Measurements from ENCODE around the gene SCAANT1. TPM values are rescaled to one million over a fixed set of nuclear protein-coding genes. Genes with fewer than 3 reads are reported as not detected.

The SCAANT1 gene
- total RNA-seq (not detected), polyA plus RNA-seq (not detected)

GRCh38 chr3:63911873-63912767, at the start of gene SCAANT1:
Gene SCAANT1, minus strand, starts transcription at chr3:63912383.
- H3K4me1 ChIP-seq (ENCODE audit: insufficient read depth) = no peaks in the 10 kb centered on the region
- WGBS = under 1% methylated on average over 115 of the region's 115 CpGs

GRCh38 chr3:63961891-63962290, 49.7 kb upstream of the SCAANT1 start:
- no peak overlapping the region for H3K27ac ChIP-seq (ENCODE audit: low read depth)
- WGBS = 19% methylated on average over 2 of the region's 2 CpGs
- no peak for DNase-seq (ENCODE audit: extremely low spot score)
- no peaks in the 10 kb centered on the region for H3K36me3 ChIP-seq (ENCODE audit: insufficient read depth)
- no peaks in the 10 kb centered on the region for H3K4me1 ChIP-seq (ENCODE audit: insufficient read depth)
- H3K4me3 ChIP-seq (ENCODE audit: low read depth, low read length) = no peak overlapping the region

More at GRCh38 chr3:63911873-63912767, at the start of gene SCAANT1:
- Histone ChIP-seq H3K27ac (ENCODE audit: low read depth) (peak within 1 kb of the TSS; percentile 97), H3K4me3 (ENCODE audit: low read depth, low read length) (peak within 1 kb of the TSS; percentile 87), H3K36me3 (ENCODE audit: insufficient read depth) (no peaks in the 10 kb centered on the region)
- DNase-seq (ENCODE audit: extremely low spot score) = peak; percentile 75

- DNase-seq (ENCODE audit: extremely low spot score) = no peak
- H3K4me1 ChIP-seq (ENCODE audit: insufficient read depth) = no peaks in the 10 kb centered on the region
- peak overlapping the region; percentile 32 for H3K27ac ChIP-seq (ENCODE audit: low read depth)
- H3K36me3 ChIP-seq (ENCODE audit: insufficient read depth) = peaks cover 2% of the 10 kb centered on the region
- WGBS = 16% methylated on average over 6 of the region's 6 CpGs
- peak overlapping the region; percentile 43 for H3K4me3 ChIP-seq (ENCODE audit: low read depth, low read length)
Measured at GRCh38 chr3:63960048-63960711, 48.0 kb upstream of the SCAANT1 start.

- peaks cover 2% of the 10 kb centered on the region for H3K36me3 ChIP-seq (ENCODE audit: insufficient read depth)
- H3K4me1 ChIP-seq (ENCODE audit: insufficient read depth) = no peaks in the 10 kb centered on the region
- DNase-seq (ENCODE audit: extremely low spot score) = no peak
- H3K27ac ChIP-seq (ENCODE audit: low read depth) = no peak overlapping the region
- 39% methylated on average over 3 of the region's 3 CpGs for WGBS
- H3K4me3 ChIP-seq (ENCODE audit: low read depth, low read length) = no peak overlapping the region
Measured at GRCh38 chr3:63959146-63959545, 47.0 kb upstream of the SCAANT1 start.

- no peak for DNase-seq (ENCODE audit: extremely low spot score)
- Histone ChIP-seq H3K36me3 (ENCODE audit: insufficient read depth) (peaks cover 2% of the 10 kb centered on the region), H3K4me3 (ENCODE audit: low read depth, low read length) (no peak overlapping the region), H3K27ac (ENCODE audit: low read depth) (no peak overlapping the region), H3K4me1 (ENCODE audit: insufficient read depth) (no peaks in the 10 kb centered on the region)
- WGBS = 96% methylated on average over 13 of the region's 13 CpGs
Measured at GRCh38 chr3:63955830-63956545, 43.8 kb upstream of the SCAANT1 start.

- no peak overlapping the region for H3K4me3 ChIP-seq (ENCODE audit: low read depth, low read length)
- DNase-seq (ENCODE audit: extremely low spot score) = no peak
- H3K27ac ChIP-seq (ENCODE audit: low read depth) = no peak overlapping the region
- H3K4me1 ChIP-seq (ENCODE audit: insufficient read depth) = no peaks in the 10 kb centered on the region
- 87% methylated on average over 3 of the region's 3 CpGs for WGBS
- H3K36me3 ChIP-seq (ENCODE audit: insufficient read depth) = peaks cover 2% of the 10 kb centered on the region
Measured at GRCh38 chr3:63955036-63955650, 43.0 kb upstream of the SCAANT1 start.

GRCh38 chr3:63954182-63954581, 42.0 kb upstream of the SCAANT1 start:
- Histone ChIP-seq H3K4me3 (ENCODE audit: low read depth, low read length) (no peak overlapping the region), H3K27ac (ENCODE audit: low read depth) (no peak overlapping the region), H3K36me3 (ENCODE audit: insufficient read depth) (peaks cover 2% of the 10 kb centered on the region), H3K4me1 (ENCODE audit: insufficient read depth) (no peaks in the 10 kb centered on the region)
- 84% methylated on average over 5 of the region's 5 CpGs for WGBS
- DNase-seq (ENCODE audit: extremely low spot score) = no peak

GRCh38 chr3:63952248-63952594, 40.0 kb upstream of the SCAANT1 start:
- no peak for DNase-seq (ENCODE audit: extremely low spot score)
- Histone ChIP-seq H3K27ac (ENCODE audit: low read depth) (no peak overlapping the region), H3K4me1 (ENCODE audit: insufficient read depth) (no peaks in the 10 kb centered on the region), H3K4me3 (ENCODE audit: low read depth, low read length) (no peak overlapping the region), H3K36me3 (ENCODE audit: insufficient read depth) (peaks cover 2% of the 10 kb centered on the region)
- 84% methylated on average over 2 of the region's 2 CpGs for WGBS

- DNase-seq (ENCODE audit: extremely low spot score) = no peak
- Histone ChIP-seq H3K4me1 (ENCODE audit: insufficient read depth) (no peaks in the 10 kb centered on the region), H3K27ac (ENCODE audit: low read depth) (no peak overlapping the region)
Measured at GRCh38 chr3:63951492-63952247, 39.5 kb upstream of the SCAANT1 start.

GRCh38 chr3:63950698-63951097, 38.5 kb upstream of the SCAANT1 start:
- 61% methylated on average over 1 of the region's 1 CpG for WGBS
- H3K4me3 ChIP-seq (ENCODE audit: low read depth, low read length) = no peak overlapping the region
- no peak for DNase-seq (ENCODE audit: extremely low spot score)
- H3K36me3 ChIP-seq (ENCODE audit: insufficient read depth) = peaks cover 1% of the 10 kb centered on the region
- no peak overlapping the region for H3K27ac ChIP-seq (ENCODE audit: low read depth)
- no peaks in the 10 kb centered on the region for H3K4me1 ChIP-seq (ENCODE audit: insufficient read depth)

More at GRCh38 chr3:63951492-63952247, 39.5 kb upstream of the SCAANT1 start:
- H3K36me3 ChIP-seq (ENCODE audit: insufficient read depth) = peaks cover 2% of the 10 kb centered on the region
- no peak overlapping the region for H3K4me3 ChIP-seq (ENCODE audit: low read depth, low read length)
- 48% methylated on average over 1 of the region's 1 CpG for WGBS

GRCh38 chr3:63949005-63949404, 36.8 kb upstream of the SCAANT1 start:
- no peak overlapping the region for H3K27ac ChIP-seq (ENCODE audit: low read depth)
- no peak for DNase-seq (ENCODE audit: extremely low spot score)
- no peaks in the 10 kb centered on the region for H3K4me1 ChIP-seq (ENCODE audit: insufficient read depth)
- H3K4me3 ChIP-seq (ENCODE audit: low read depth, low read length) = no peak overlapping the region
- WGBS = 50% methylated on average over 2 of the region's 2 CpGs
- no peaks in the 10 kb centered on the region for H3K36me3 ChIP-seq (ENCODE audit: insufficient read depth)

- Histone ChIP-seq H3K36me3 (ENCODE audit: insufficient read depth) (no peaks in the 10 kb centered on the region), H3K4me3 (ENCODE audit: low read depth, low read length) (no peak overlapping the region), H3K27ac (ENCODE audit: low read depth) (no peak overlapping the region), H3K4me1 (ENCODE audit: insufficient read depth) (no peaks in the 10 kb centered on the region)
- WGBS = 79% methylated on average over 2 of the region's 2 CpGs
- no peak for DNase-seq (ENCODE audit: extremely low spot score)
Measured at GRCh38 chr3:63947594-63947993, 35.4 kb upstream of the SCAANT1 start.

GRCh38 chr3:63946753-63947152, 34.6 kb upstream of the SCAANT1 start:
- no peak for DNase-seq (ENCODE audit: extremely low spot score)
- Histone ChIP-seq H3K4me3 (ENCODE audit: low read depth, low read length) (no peak overlapping the region), H3K36me3 (ENCODE audit: insufficient read depth) (no peaks in the 10 kb centered on the region), H3K4me1 (ENCODE audit: insufficient read depth) (no peaks in the 10 kb centered on the region), H3K27ac (ENCODE audit: low read depth) (no peak overlapping the region)
- 98% methylated on average over 2 of the region's 2 CpGs for WGBS

Measured in urinary bladder (tissue), 4 donors.